Heart left ventricle (tissue), 16 donors: ENCODE measurements around the gene RIMS1. TPM values are rescaled to one million over a fixed set of nuclear protein-coding genes. Genes with fewer than 3 reads are reported as not detected.

Experiments
- ATAC-seq, 4 donors: fragments of 200-7000 bp; cut with Tn5 transposase; one replicate each; pipeline ENCODE4 v1.9.1; 2020 to 2022; ENCODE audit warnings: moderate library complexity in 4 of 4, mild to moderate bottlenecking in 3 of 4, moderate number of reproducible peaks in 1 of 4
- DNase-seq, 5 donors: peaks; one replicate each; pipeline ENCODE4 v3.0.0-alpha.2; 2020
- H3K27ac ChIP-seq, 12 donors: fragments of 200-600 bp; sonication (generic) in 4 of 12; one replicate each; pipeline versions ENCODE4 v1.5.0 to v1.8.0; 2016 to 2022; ENCODE audit warnings: mild to moderate bottlenecking in 2 of 12
- H3K27me3 ChIP-seq, 9 donors: fragments of 200-600 bp; sonication (generic) in 2 of 9; one replicate each; pipeline versions ENCODE4 v1.5.1 to v1.8.0; 2016 to 2022; ENCODE audit warnings: mild to moderate bottlenecking in 3 of 9
- H3K36me3 ChIP-seq, 9 donors: fragments of 200-600 bp; sonication (generic) in 2 of 9; one replicate each; pipeline versions ENCODE4 v1.5.0 to v1.8.0; 2018 to 2022; ENCODE audit warnings: mild to moderate bottlenecking in 2 of 9
- H3K4me1 ChIP-seq, 12 donors: fragments of 200-600 bp; sonication (generic) in 4 of 12; one replicate each; pipeline versions ENCODE4 v1.5.0 to v1.8.0; 2016 to 2022; ENCODE audit warnings: mild to moderate bottlenecking in 3 of 12
- H3K4me3 ChIP-seq, 12 donors: fragments of 200-600 bp; sonication (generic) in 4 of 12; one replicate each; pipeline versions ENCODE4 v1.5.0 to v1.8.0; 2017 to 2022; ENCODE audit warnings: mild to moderate bottlenecking in 9 of 12, moderate library complexity in 4 of 12
- H3K9me3 ChIP-seq, 12 donors: fragments of 200-600 bp; sonication (generic) in 4 of 12; one replicate each; pipeline versions ENCODE4 v1.5.0 to v1.8.0; 2016 to 2022; ENCODE audit warnings: mild to moderate bottlenecking in 1 of 12
- CTCF ChIP-seq, 12 donors: fragments of 200-600 bp; sonication (generic) in 4 of 12; IDR thresholded peaks; one replicate each; pipeline versions ENCODE4 v1.5.0 to v1.8.0; 2018 to 2022; ENCODE audit warnings: antibody characterized with exemption in 12 of 12, mild to moderate bottlenecking in 5 of 12
- POLR2A ChIP-seq, 2 donors: fragments of 450-650 bp; IDR thresholded peaks; one replicate each; pipeline ENCODE4 v1.6.1; 2017; ENCODE audit warnings: antibody characterized with exemption in 2 of 2, mild to moderate bottlenecking in 2 of 2, moderate library complexity in 2 of 2
- WGBS, 4 donors: extraction: QIAGEN DNeasy Blood & Tissue Kit in 2 of 4; methylation state at CpG; one replicate each; pipeline versions ENCODE4 v1.1.5 to v1.1.7; 2013 to 2018; 5-methylcytosine and 5-hydroxymethylcytosine counted together
- intact Hi-C, 10 donors: fragments of 100-400 bp; cut with DNase I; formaldehyde crosslinking; loops; one replicate each; pipeline versions ENCODE4 v1.11.1 to v1.14.2; 2022
- polyA plus RNA-seq, 2 donors: library from polyadenylated mRNA; stranded (reverse); fragments of 200-250 nt; gene quantifications; one replicate each; pipeline ENCODE4 v1.2.3, GENCODE V29; 2013
- total RNA-seq, 9 donors: library from RNA; depleted of rRNA in 2 of 9; stranded (reverse); fragments of >200 nt in 2 of 9; fragmentation: NEBNext Ultra II Directional in 3 of 9; extraction: Animal tissue kit (Norgen Biotek cat#: 25700) in 3 of 9; gene quantifications; one replicate each; pipeline versions ENCODE4 v1.1.0 to v1.2.4, GENCODE V29; 2016 to 2023
- donor health status: ischemic (EF 13 %, LVEDD 7.1; RV severe dilation, severe dysfunction).
- donor health status: healthy with polysubstance abuse.
- donor health status: DM: no; HTN: yes; CAD: no.
- donor health status: DM: no; HTN: no; CAD: no.
- donor health status: ischemic (EF 25% LVEDD 6.9; RV normal size, moderate dysfunction).
- donor health status: ischemic (EF 25% LVEDD 5.7; RV mildly dilated, moderate dysfunction).
- donor health status: healthy.
- donor health status: DM: yes; HTN: yes; CAD: no.
- donor health status: ischemic (EF 35%, LVEDD 5.7; RV mildly dilated, moderate dysfunction).
- donor health status: nonischemic (EF 11% LVEDD 7.7; RV severe dilation, severe dysfunction).
- donor health status: DM: yes; HTN: yes; CAD: no.
- donor health status: PGD.
- donor health status: ischemic (EF 29% LVEDD 5.4; RV normal size, mild dysfunction).
- donor health status: nonischemic (EF 23%, LVEDD 6.1; RV moderate dilation, normal function).

RIMS1 gene
- total and polyA plus RNA-seq, 11 donors = 0.11 to 3.2 (median 1.1) TPM; not detected in 4

- TF ChIP-seq CTCF (IDR thresholded peaks at IDR 0.05) = no peak
- no peak for DNase-seq
- no peaks in the 10 kb centered on the region for H3K36me3 ChIP-seq
- H3K9me3 ChIP-seq = no peaks in the 10 kb centered on the region
- no peaks in the 10 kb centered on the region for H3K4me1 ChIP-seq
- no peak for ATAC-seq
- no peak overlapping the region for H3K4me3 ChIP-seq
- no peaks in the 10 kb centered on the region for H3K27me3 ChIP-seq
- H3K27ac ChIP-seq = no peak overlapping the region
- intact Hi-C loops = no loop called here
Observed at GRCh38 chr6:71902261-71902660, 15.9 kb downstream of the RIMS1 start.

GRCh38 chr6:71906813-71907212, 20.5 kb downstream of the RIMS1 start:
- Histone ChIP-seq H3K27ac (no peak overlapping the region), H3K9me3 (no peaks in the 10 kb centered on the region), H3K4me3 (no peak overlapping the region), H3K36me3 (no peaks in the 10 kb centered on the region), H3K4me1 (no peaks in the 10 kb centered on the region), H3K27me3 (no peaks in the 10 kb centered on the region)
- intact Hi-C loops = no loop called here
- ATAC-seq (no peak), DNase-seq (no peak)
- TF ChIP-seq CTCF (IDR thresholded peaks at IDR 0.05) (no peak), POLR2A (IDR thresholded peaks at IDR 0.05) (no peak)

GRCh38 chr6:71908162-71908765, 21.9 kb downstream of the RIMS1 start:
- WGBS, 4 donors = 81 to 87% (median 85%) methylated on average over 4 of the region's 4 CpGs

More at GRCh38 chr6:71908162-71908765, 21.9 kb downstream of the RIMS1 start:
- H3K4me3 ChIP-seq = no peak overlapping the region
- H3K9me3 ChIP-seq = no peaks in the 10 kb centered on the region
- H3K27me3 ChIP-seq = no peaks in the 10 kb centered on the region
- intact Hi-C loops = no loop called here
- no peaks in the 10 kb centered on the region for H3K4me1 ChIP-seq
- no peaks in the 10 kb centered on the region for H3K36me3 ChIP-seq
- no peak for DNase-seq
- no peak overlapping the region for H3K27ac ChIP-seq
- ATAC-seq = no peak
- TF ChIP-seq POLR2A (IDR thresholded peaks at IDR 0.05) (no peak), CTCF (IDR thresholded peaks at IDR 0.05) (no peak)
